T follicular helper cell (primary cell): ENCODE measurements around the gene PKP3.
"Not testable (repeated sequence)": the region's sequence is repeated elsewhere in the genome, so short reads cannot be mapped to it uniquely, and the experiment has no call there.

Experiments used
- DNase-seq: peaks from one replicate; pipeline ENCODE4 v3.0.0-alpha.2; 2020; ENCODE audit warnings: low read depth

Gene PKP3

GRCh38 chr11:362642-363442, 31.2 kb upstream of the PKP3 start:
- no peak for DNase-seq

GRCh38 chr11:363443-363805, 30.6 kb upstream of the PKP3 start:
- DNase-seq, result not testable (repeated sequence)

GRCh38 chr11:363948-364761, 29.9 kb upstream of the PKP3 start:
- DNase-seq, result peak; percentile 70

DNA sequence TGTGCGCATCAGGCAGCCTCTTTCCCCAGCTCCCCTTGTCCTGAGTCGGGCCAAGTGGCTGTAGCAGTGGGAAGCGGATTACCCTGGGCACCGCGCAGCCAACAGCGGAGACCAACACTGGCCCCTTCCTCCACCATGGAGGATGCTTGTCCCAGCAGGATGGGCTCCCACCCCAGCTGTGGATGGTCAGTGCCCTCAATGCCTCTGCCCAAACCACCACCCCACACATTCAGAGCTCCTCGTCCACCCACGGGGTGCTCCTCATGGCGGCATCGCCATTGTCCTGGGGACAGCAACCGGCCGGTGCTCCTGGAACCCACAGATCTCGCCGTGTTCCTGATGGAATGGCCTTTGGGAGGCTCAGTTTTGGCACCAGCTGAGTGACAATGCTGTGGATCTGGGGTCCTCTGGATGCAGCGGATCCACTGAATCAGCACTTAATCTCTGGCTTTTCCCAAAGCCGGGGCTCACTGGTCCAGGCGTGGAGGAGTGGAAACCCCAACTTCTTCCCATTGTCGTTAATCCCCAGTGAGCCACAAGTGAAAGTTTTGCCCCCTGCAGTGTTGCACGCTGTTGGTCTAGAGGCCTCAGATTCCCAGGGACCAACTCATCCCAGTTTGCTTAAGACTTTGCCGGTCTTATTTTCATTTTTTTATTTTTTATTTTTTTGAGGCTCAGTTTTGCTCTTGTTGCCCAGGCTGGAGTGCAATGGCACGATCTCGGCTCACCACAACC, 28.9 kb upstream of the PKP3 start:
- DNase-seq, result no peak

DNA sequence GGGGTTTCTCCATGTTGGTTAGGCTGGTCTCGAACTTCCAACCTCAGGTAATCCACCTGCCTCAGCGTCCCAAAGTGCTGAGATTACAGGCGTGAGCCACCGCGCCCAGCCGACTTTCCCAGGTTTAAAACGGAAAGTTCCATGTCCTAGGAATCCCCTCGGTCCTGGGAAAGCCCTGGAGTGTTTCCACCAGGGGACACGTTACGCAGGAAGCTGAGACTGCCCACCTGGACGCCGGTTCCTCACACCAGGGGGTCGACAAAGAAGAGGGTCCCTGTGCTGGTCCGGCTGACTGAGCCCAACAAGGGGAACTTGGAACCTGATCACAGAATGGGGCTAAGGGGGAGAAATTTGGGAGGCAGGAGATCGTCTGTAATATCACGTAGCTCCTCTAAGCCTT, 28.2 kb upstream of the PKP3 start:
- no peak for DNase-seq

DNA sequence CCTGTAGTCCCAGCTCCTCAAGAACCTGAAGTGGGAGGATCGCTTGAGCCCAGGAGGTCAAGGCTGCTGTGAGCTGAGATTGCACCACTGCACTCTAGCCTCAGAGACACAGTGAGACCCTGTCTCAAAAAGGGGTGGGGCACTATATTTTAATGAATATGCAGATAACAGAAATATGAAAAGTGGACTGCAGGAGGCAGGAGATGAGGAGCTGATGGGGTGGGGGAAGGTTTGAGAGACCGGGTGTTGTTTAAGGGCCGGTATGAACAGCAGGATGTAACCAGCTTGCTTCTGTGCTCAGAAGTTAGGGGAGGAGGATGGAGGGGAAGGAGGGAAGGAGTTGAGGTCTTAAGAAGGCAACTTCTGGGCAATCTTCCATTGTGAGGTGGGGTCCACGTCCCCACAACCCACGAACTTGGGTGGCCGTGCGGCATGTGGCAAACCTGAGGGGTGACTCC, 26.0 kb upstream of the PKP3 start:
- no peak for DNase-seq

DNA sequence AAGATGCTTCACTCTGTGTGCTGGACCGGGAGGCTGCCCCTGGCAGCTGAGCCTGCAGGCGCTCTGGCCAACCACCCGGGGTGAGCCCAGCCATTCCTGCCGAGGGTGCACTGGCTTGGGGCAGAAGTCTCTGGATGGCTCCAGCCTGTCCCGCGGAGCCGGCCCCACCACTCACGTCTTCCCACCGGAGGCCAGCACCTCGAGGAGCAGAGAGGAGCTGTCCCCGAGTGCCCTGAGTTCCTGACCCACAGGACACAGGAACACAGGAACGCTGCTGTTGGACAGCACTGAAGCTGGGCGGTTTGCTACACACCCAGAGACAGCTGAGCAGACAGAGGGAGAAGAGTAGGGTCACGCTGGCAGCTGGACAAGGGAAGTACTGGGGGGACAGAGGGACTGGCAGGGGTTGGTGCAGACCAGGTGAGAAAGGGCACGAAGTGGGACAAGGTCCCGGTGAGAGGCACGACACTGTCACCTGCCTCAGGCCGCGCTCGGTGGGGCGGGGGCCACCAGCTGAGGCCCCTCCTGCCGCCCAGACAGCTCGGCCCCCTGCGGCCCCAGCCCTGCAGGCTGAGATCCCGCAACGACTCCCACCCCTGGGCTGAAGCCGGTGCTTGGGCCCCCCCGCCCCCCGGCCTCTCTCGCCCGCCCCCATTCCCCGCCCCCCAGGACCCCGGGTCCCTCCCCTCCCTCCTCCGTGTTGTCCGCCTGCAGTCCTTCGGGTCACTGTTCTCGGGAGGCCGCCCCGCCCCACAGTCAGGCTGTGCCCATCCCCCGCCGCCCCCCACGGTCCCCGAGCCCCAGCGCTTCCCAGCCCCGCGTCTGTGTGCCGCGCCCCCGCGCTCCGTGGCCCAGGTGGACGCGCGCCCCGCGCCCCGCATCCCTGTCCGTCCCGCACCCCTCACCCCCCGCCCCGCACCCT, 25.3 kb upstream of the PKP3 start:
- no peak for DNase-seq

GRCh38 chr11:369336-370018, 24.5 kb upstream of the PKP3 start, which contains the start of gene B4GALNT4:
TSS of gene B4GALNT4 (plus strand) at chr11:369499. CDS start at chr11:369804, 305 bp downstream.
- DNase-seq, result peak; percentile 37

- DNase-seq, result no peak
These were observed 23.7 kb upstream of the PKP3 start for GRCh38 chr11:370070-370941.

GRCh38 chr11:371051-371450, 23.0 kb upstream of the PKP3 start:
- no peak for DNase-seq

GRCh38 chr11:371716-372590, 22.1 kb upstream of the PKP3 start:
- DNase-seq, result no peak

DNA sequence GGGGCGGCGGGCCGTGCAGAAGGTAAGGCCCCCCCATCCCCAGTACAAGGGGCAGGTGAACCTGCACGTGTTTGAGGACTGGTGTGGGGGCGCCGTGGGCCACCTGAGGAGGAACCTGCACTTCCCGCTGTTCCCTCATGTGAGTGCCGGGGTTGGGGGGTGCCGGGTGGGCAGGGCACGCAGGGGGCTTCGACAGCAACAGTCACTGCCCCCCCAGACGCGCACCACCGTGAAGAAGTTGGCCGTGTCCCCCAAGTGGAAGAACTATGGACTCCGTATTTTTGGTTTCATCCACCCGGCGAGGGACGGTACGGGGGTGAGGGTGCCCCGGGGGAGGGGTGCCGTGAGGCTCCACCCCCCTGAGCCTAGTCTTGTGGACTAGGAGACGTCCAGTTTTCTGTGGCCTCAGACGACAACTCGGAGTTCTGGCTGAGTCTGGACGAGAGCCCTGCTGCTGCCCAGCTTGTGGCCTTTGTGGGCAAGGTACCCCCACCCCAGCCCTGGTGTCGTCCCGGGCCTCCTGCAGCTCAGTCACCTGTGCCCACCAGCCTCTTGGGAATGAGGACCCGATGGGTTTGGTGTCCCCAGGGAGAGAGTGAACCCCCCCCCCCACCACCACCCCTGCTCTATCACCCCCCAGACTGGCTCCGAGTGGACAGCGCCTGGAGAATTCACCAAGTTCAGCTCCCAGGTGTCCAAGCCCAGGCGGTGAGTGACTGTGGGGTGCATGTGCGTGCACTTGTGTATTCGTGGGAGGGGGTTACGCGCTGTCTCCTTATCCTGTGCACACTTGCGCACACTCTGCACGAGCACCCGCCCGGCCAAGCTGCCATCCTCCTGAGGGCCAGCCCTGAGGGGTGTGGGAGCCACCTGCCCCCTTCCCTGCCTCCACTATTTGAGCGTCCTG, 20.9 kb upstream of the PKP3 start:
- DNase-seq, result no peak

DNA sequence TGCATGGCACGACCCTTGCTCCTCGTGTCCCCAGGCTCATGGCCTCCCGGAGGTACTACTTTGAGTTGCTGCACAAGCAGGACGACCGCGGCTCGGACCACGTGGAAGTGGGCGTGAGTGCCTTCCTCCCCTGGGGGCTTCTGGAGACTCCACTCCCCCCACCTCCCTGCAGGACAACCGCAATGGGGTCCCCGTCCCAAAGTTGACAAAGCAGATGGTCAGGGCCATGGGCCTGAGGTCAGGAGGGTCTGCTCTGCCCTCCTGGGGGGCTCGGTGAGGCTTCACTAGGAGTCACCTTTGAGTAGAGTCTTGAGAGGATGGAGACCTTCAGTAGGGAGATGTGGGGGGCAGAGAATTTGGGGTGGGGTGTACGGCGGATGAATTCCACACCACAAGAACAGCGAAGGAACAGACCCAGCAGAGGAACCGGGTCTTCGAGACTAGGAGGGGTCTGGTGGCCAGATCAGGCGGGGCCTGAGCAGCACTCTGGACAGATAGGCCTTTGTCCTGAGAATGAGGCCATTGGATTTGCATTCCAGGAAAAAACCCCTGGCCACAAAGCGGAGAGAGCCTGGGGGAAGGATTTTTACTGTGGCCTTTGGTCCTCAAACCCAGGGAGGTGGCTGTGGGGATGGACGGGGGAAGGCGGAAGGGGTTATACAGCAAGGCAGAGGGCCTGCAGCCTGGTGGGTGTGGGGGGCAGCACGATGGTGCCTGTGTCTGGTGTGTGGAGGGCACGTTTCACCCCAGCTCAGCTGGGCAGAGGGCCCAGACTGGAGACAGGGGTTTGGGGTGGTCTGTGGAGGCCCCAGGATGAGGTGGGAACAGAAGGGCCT, 20.1 kb upstream of the PKP3 start:
- DNase-seq, result no peak

DNA sequence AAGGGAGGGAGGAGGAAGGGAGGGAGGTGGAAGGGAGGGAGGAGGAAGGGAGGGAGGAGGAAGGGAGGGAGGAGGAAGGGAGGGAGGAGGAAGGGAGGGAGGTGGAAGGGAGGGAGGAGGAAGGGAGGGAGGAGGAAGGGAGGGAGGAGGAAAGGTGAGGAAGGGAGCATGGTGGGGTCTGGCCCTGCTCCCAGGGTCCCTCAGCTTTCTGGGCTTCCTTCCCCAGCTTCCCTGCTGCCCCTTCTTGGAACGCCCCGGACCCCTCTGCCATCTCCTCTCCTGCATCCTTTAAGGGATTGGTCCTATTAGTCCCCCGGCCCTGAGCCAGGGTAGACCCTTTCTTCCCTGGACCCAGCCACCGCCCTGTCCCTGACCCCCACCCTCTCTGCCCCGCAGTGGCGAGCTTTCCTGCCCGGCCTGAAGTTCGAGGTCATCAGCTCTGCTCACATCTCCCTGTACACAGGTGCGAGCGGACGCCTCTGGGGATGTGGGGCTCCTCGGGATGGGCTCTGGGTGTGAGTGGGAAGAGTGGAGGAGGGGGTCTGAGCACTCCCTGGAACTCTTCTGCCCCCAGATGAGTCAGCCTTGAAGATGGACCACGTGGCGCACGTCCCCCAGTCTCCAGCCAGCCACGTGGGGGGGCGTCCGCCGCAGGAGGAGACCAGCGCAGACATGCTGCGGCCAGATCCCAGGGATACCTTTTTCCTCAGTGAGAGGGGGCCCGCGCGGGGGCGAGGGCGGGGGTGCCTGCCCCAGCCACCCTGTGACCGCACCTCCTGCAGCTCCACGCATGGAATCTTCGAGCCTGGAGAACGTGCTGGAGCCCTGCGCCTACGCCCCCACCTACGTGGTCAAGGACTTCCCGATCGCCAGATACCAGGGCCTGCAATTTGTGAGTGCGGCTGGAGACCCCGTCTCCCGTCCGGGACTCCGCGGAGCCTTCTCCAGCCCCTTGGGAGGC, 18.7 kb upstream of the PKP3 start:
- DNase-seq, result no peak

- no peak for DNase-seq
These were observed 17.4 kb upstream of the PKP3 start for GRCh38 chr11:376531-377173.
